ENCODE data around the gene PPP2R2C.

Gene PPP2R2C

GRCh38 chr4:6420036-6420435, 52.4 kb downstream of the PPP2R2C start:
- Histone ChIP-seq H3K27ac (ENCODE audit: low read depth, low read length) (no peak overlapping the region), H3K4me1 (ENCODE audit: control insufficient read depth, insufficient read depth, low read length) (peaks cover 20% of the 10 kb centered on the region), H3K4me3 (ENCODE audit: low read depth, low read length) (no peak overlapping the region), H3K9me3 (ENCODE audit: control insufficient read depth, insufficient read depth, low read length) (no peaks in the 10 kb centered on the region), H3K9ac (ENCODE audit: low read depth, low read length) (no peak overlapping the region), H3K36me3 (ENCODE audit: control insufficient read depth, insufficient read depth, low read length) (no peaks in the 10 kb centered on the region), H3K27me3 (ENCODE audit: control insufficient read depth, insufficient read depth, low read length) (no peaks in the 10 kb centered on the region)

- Histone ChIP-seq H3K4me3 (ENCODE audit: low read depth, low read length) (no peak overlapping the region), H3K9me3 (ENCODE audit: control insufficient read depth, insufficient read depth, low read length) (no peaks in the 10 kb centered on the region), H3K27ac (ENCODE audit: low read depth, low read length) (no peak overlapping the region), H3K36me3 (ENCODE audit: control insufficient read depth, insufficient read depth, low read length) (no peaks in the 10 kb centered on the region), H3K9ac (ENCODE audit: low read depth, low read length) (no peak overlapping the region), H3K27me3 (ENCODE audit: control insufficient read depth, insufficient read depth, low read length) (no peaks in the 10 kb centered on the region), H3K4me1 (ENCODE audit: control insufficient read depth, insufficient read depth, low read length) (peaks cover 24% of the 10 kb centered on the region)
Measured at GRCh38 chr4:6419452-6420028, 52.9 kb downstream of the PPP2R2C start.

- H3K9me3 ChIP-seq (ENCODE audit: control insufficient read depth, insufficient read depth, low read length): no peaks in the 10 kb centered on the region
- H3K27ac ChIP-seq (ENCODE audit: low read depth, low read length): no peak overlapping the region
- H3K4me1 ChIP-seq (ENCODE audit: control insufficient read depth, insufficient read depth, low read length): peaks cover 24% of the 10 kb centered on the region
- no peak overlapping the region for H3K4me3 ChIP-seq (ENCODE audit: low read depth, low read length)
- no peaks in the 10 kb centered on the region for H3K36me3 ChIP-seq (ENCODE audit: control insufficient read depth, insufficient read depth, low read length)
- no peak overlapping the region for H3K9ac ChIP-seq (ENCODE audit: low read depth, low read length)
- no peaks in the 10 kb centered on the region for H3K27me3 ChIP-seq (ENCODE audit: control insufficient read depth, insufficient read depth, low read length)
Measured at GRCh38 chr4:6418193-6418755, 54.1 kb downstream of the PPP2R2C start.

GRCh38 chr4:6417516-6418050, 54.8 kb downstream of the PPP2R2C start:
- Histone ChIP-seq H3K9ac (ENCODE audit: low read depth, low read length) (no peak overlapping the region), H3K27ac (ENCODE audit: low read depth, low read length) (no peak overlapping the region), H3K27me3 (ENCODE audit: control insufficient read depth, insufficient read depth, low read length) (no peaks in the 10 kb centered on the region), H3K36me3 (ENCODE audit: control insufficient read depth, insufficient read depth, low read length) (no peaks in the 10 kb centered on the region), H3K4me3 (ENCODE audit: low read depth, low read length) (no peak overlapping the region), H3K9me3 (ENCODE audit: control insufficient read depth, insufficient read depth, low read length) (no peaks in the 10 kb centered on the region), H3K4me1 (ENCODE audit: control insufficient read depth, insufficient read depth, low read length) (peaks cover 24% of the 10 kb centered on the region)

GRCh38 chr4:6416518-6417286, 55.7 kb downstream of the PPP2R2C start:
- no peaks in the 10 kb centered on the region for H3K9me3 ChIP-seq (ENCODE audit: control insufficient read depth, insufficient read depth, low read length)
- no peak overlapping the region for H3K9ac ChIP-seq (ENCODE audit: low read depth, low read length)
- H3K27me3 ChIP-seq (ENCODE audit: control insufficient read depth, insufficient read depth, low read length): no peaks in the 10 kb centered on the region
- peaks cover 24% of the 10 kb centered on the region for H3K4me1 ChIP-seq (ENCODE audit: control insufficient read depth, insufficient read depth, low read length)
- no peak overlapping the region for H3K27ac ChIP-seq (ENCODE audit: low read depth, low read length)
- peak overlapping the region; percentile 17; the same call in 1 of the 2 replicates for H3K4me3 ChIP-seq (ENCODE audit: low read depth, low read length)
- no peaks in the 10 kb centered on the region for H3K36me3 ChIP-seq (ENCODE audit: control insufficient read depth, insufficient read depth, low read length)

GRCh38 chr4:6415031-6415705, 57.2 kb downstream of the PPP2R2C start:
- Histone ChIP-seq H3K4me1 (ENCODE audit: control insufficient read depth, insufficient read depth, low read length) (peaks cover 24% of the 10 kb centered on the region), H3K27ac (ENCODE audit: low read depth, low read length) (peak overlapping the region; percentile 40), H3K27me3 (ENCODE audit: control insufficient read depth, insufficient read depth, low read length) (no peaks in the 10 kb centered on the region), H3K36me3 (ENCODE audit: control insufficient read depth, insufficient read depth, low read length) (no peaks in the 10 kb centered on the region), H3K4me3 (ENCODE audit: low read depth, low read length) (no peak overlapping the region), H3K9me3 (ENCODE audit: control insufficient read depth, insufficient read depth, low read length) (no peaks in the 10 kb centered on the region), H3K9ac (ENCODE audit: low read depth, low read length) (no peak overlapping the region)

- Histone ChIP-seq H3K4me1 (ENCODE audit: control insufficient read depth, insufficient read depth, low read length) (peaks cover 24% of the 10 kb centered on the region), H3K36me3 (ENCODE audit: control insufficient read depth, insufficient read depth, low read length) (no peaks in the 10 kb centered on the region), H3K4me3 (ENCODE audit: low read depth, low read length) (no peak overlapping the region), H3K27me3 (ENCODE audit: control insufficient read depth, insufficient read depth, low read length) (no peaks in the 10 kb centered on the region), H3K27ac (ENCODE audit: low read depth, low read length) (no peak overlapping the region), H3K9me3 (ENCODE audit: control insufficient read depth, insufficient read depth, low read length) (no peaks in the 10 kb centered on the region), H3K9ac (ENCODE audit: low read depth, low read length) (no peak overlapping the region)
Measured at GRCh38 chr4:6414578-6414977, 57.8 kb downstream of the PPP2R2C start.

- no peaks in the 10 kb centered on the region for H3K27me3 ChIP-seq (ENCODE audit: control insufficient read depth, insufficient read depth, low read length)
- no peaks in the 10 kb centered on the region for H3K9me3 ChIP-seq (ENCODE audit: control insufficient read depth, insufficient read depth, low read length)
- peaks cover 12% of the 10 kb centered on the region for H3K4me1 ChIP-seq (ENCODE audit: control insufficient read depth, insufficient read depth, low read length)
Measured at GRCh38 chr4:6410664-6411063, 61.8 kb downstream of the PPP2R2C start.

GRCh38 chr4:6410068-6410467, 62.3 kb downstream of the PPP2R2C start:
- H3K27ac ChIP-seq (ENCODE audit: low read depth, low read length): no peak overlapping the region
- no peaks in the 10 kb centered on the region for H3K36me3 ChIP-seq (ENCODE audit: control insufficient read depth, insufficient read depth, low read length)
- H3K4me3 ChIP-seq (ENCODE audit: low read depth, low read length): no peak overlapping the region
- H3K9ac ChIP-seq (ENCODE audit: low read depth, low read length): no peak overlapping the region
- peaks cover 11% of the 10 kb centered on the region for H3K4me1 ChIP-seq (ENCODE audit: control insufficient read depth, insufficient read depth, low read length)
- H3K9me3 ChIP-seq (ENCODE audit: control insufficient read depth, insufficient read depth, low read length): no peaks in the 10 kb centered on the region
- no peaks in the 10 kb centered on the region for H3K27me3 ChIP-seq (ENCODE audit: control insufficient read depth, insufficient read depth, low read length)

More at GRCh38 chr4:6410664-6411063, 61.8 kb downstream of the PPP2R2C start:
- H3K9ac ChIP-seq (ENCODE audit: low read depth, low read length): no peak overlapping the region
- H3K4me3 ChIP-seq (ENCODE audit: low read depth, low read length): no peak overlapping the region
- H3K36me3 ChIP-seq (ENCODE audit: control insufficient read depth, insufficient read depth, low read length): no peaks in the 10 kb centered on the region
- H3K27ac ChIP-seq (ENCODE audit: low read depth, low read length): no peak overlapping the region

- no peaks in the 10 kb centered on the region for H3K9me3 ChIP-seq (ENCODE audit: control insufficient read depth, insufficient read depth, low read length)
- no peak overlapping the region for H3K4me3 ChIP-seq (ENCODE audit: low read depth, low read length)
- H3K27me3 ChIP-seq (ENCODE audit: control insufficient read depth, insufficient read depth, low read length): no peaks in the 10 kb centered on the region; the same call in 1 of the 2 replicates
- H3K27ac ChIP-seq (ENCODE audit: low read depth, low read length): no peak overlapping the region
- H3K9ac ChIP-seq (ENCODE audit: low read depth, low read length): no peak overlapping the region
- no peaks in the 10 kb centered on the region for H3K36me3 ChIP-seq (ENCODE audit: control insufficient read depth, insufficient read depth, low read length)
- H3K4me1 ChIP-seq (ENCODE audit: control insufficient read depth, insufficient read depth, low read length): peaks cover 11% of the 10 kb centered on the region; the same call in 1 of the 2 replicates
Measured at GRCh38 chr4:6409381-6409780, 63.0 kb downstream of the PPP2R2C start.

Measured in HUES48 (cell line).